H1 (cell line): Measurements from ENCODE around the gene SSBP3. TPM values are rescaled to one million over a fixed set of nuclear protein-coding genes. Genes with fewer than 3 reads are reported as not detected.

ENCODE experiments used
- HDAC6 ChIP-seq: IDR thresholded peaks from one replicate; pipeline ENCODE4 v1.7.1; 2012; ENCODE audit warnings: low read depth, mild to moderate bottlenecking, inconsistent platforms, low read length, moderate library complexity
- polyA plus RNA-seq, 7 experiments: library from polyadenylated mRNA; depleted of rRNA in 3 of 7; stranded (reverse) in 5 of 7; unstranded in 2 of 7; fragments of >200 nt in 5 of 7; fragments of 200-250 nt in 2 of 7; gene quantifications; 1 replicate in 5 of 7; 2 replicates in 1 of 7; 4 replicates in 1 of 7; pipeline versions ENCODE4 v1.2.1 to v1.2.3, GENCODE V29; 2011 to 2013; ENCODE audit warnings: missing spikeins in 2 of 7, mixed read lengths in 2 of 7
- total RNA-seq: library from RNA; stranded (reverse); fragmentation: NEBNext Ultra II Directional; extraction: Animal tissue kit (Norgen Biotek cat#: 25700); gene quantifications from 2 replicates; pipeline ENCODE4 v1.2.1, GENCODE V29; 2021
- TF ChIP-seq, protein P1 (sequence below): fragments of 300-600 bp; sonication (generic); IDR thresholded peaks from 2 replicates; pipeline ENCODE4 v1.7.1; 2012; ENCODE audit warnings: low read length, moderate library complexity, mild to moderate bottlenecking, inconsistent platforms; ENCODE audit not compliant: insufficient replicate concordance

SSBP3 gene
- total and polyA plus RNA-seq, 2 of the 8 experiments (the other 6 are each of a cell fraction or from before 2014, with no cell fraction given): 99.7 to 133 TPM

DNA sequence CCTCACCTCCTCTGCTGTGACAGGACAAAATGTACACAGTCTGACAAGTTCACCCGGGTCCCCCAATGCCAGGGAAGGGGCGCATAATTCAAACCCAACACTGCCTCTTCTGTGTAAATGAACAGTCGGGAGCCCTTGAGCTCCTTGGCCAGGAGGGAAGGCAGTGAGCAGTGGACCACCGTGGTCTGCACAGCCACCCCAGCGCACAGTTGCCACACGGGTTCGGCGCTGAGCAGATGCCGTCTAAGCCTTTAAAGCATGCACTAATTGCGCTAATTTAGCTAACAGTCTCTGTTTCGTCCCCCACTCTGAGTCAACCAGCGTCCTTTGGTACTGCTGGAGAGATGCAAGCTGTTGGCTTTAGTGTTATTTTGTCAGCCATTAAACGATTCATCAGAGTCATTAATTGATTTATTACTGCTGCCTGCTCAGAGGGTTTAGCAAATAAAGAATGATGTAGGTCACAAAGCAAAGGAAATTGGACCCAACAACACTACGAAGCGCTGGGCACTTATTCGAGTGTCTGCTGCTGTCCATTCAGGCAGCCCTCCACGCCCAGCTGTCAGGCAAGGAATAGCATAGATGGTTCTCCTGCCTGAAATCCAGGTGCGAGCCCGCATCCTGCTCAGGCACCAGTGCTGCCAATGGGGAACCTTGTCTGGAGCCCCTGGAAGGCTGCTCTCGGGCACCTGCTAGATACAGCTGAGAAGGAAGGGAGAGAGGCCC is 114.8 kb downstream of the SSBP3 start (continued):
- TF ChIP-seq, protein P1, sequence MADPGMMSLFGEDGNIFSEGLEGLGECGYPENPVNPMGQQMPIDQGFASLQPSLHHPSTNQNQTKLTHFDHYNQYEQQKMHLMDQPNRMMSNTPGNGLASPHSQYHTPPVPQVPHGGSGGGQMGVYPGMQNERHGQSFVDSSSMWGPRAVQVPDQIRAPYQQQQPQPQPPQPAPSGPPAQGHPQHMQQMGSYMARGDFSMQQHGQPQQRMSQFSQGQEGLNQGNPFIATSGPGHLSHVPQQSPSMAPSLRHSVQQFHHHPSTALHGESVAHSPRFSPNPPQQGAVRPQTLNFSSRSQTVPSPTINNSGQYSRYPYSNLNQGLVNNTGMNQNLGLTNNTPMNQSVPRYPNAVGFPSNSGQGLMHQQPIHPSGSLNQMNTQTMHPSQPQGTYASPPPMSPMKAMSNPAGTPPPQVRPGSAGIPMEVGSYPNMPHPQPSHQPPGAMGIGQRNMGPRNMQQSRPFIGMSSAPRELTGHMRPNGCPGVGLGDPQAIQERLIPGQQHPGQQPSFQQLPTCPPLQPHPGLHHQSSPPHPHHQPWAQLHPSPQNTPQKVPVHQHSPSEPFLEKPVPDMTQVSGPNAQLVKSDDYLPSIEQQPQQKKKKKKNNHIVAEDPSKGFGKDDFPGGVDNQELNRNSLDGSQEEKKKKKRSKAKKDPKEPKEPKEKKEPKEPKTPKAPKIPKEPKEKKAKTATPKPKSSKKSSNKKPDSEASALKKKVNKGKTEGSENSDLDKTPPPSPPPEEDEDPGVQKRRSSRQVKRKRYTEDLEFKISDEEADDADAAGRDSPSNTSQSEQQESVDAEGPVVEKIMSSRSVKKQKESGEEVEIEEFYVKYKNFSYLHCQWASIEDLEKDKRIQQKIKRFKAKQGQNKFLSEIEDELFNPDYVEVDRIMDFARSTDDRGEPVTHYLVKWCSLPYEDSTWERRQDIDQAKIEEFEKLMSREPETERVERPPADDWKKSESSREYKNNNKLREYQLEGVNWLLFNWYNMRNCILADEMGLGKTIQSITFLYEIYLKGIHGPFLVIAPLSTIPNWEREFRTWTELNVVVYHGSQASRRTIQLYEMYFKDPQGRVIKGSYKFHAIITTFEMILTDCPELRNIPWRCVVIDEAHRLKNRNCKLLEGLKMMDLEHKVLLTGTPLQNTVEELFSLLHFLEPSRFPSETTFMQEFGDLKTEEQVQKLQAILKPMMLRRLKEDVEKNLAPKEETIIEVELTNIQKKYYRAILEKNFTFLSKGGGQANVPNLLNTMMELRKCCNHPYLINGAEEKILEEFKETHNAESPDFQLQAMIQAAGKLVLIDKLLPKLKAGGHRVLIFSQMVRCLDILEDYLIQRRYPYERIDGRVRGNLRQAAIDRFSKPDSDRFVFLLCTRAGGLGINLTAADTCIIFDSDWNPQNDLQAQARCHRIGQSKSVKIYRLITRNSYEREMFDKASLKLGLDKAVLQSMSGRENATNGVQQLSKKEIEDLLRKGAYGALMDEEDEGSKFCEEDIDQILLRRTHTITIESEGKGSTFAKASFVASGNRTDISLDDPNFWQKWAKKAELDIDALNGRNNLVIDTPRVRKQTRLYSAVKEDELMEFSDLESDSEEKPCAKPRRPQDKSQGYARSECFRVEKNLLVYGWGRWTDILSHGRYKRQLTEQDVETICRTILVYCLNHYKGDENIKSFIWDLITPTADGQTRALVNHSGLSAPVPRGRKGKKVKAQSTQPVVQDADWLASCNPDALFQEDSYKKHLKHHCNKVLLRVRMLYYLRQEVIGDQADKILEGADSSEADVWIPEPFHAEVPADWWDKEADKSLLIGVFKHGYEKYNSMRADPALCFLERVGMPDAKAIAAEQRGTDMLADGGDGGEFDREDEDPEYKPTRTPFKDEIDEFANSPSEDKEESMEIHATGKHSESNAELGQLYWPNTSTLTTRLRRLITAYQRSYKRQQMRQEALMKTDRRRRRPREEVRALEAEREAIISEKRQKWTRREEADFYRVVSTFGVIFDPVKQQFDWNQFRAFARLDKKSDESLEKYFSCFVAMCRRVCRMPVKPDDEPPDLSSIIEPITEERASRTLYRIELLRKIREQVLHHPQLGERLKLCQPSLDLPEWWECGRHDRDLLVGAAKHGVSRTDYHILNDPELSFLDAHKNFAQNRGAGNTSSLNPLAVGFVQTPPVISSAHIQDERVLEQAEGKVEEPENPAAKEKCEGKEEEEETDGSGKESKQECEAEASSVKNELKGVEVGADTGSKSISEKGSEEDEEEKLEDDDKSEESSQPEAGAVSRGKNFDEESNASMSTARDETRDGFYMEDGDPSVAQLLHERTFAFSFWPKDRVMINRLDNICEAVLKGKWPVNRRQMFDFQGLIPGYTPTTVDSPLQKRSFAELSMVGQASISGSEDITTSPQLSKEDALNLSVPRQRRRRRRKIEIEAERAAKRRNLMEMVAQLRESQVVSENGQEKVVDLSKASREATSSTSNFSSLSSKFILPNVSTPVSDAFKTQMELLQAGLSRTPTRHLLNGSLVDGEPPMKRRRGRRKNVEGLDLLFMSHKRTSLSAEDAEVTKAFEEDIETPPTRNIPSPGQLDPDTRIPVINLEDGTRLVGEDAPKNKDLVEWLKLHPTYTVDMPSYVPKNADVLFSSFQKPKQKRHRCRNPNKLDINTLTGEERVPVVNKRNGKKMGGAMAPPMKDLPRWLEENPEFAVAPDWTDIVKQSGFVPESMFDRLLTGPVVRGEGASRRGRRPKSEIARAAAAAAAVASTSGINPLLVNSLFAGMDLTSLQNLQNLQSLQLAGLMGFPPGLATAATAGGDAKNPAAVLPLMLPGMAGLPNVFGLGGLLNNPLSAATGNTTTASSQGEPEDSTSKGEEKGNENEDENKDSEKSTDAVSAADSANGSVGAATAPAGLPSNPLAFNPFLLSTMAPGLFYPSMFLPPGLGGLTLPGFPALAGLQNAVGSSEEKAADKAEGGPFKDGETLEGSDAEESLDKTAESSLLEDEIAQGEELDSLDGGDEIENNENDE: no peak
- TF ChIP-seq HDAC6: no peak
